Measurements from ENCODE around the gene SYT1. TPM values are rescaled to one million over a fixed set of nuclear protein-coding genes. Genes with fewer than 3 reads are reported as not detected.
"Not testable (repeated sequence)": the region's sequence is repeated elsewhere in the genome, so short reads cannot be mapped to it uniquely, and the experiment has no call there.

The SYT1 gene
- total RNA-seq, 1 experiment from 2014 or later: 15.8 TPM

DNA sequence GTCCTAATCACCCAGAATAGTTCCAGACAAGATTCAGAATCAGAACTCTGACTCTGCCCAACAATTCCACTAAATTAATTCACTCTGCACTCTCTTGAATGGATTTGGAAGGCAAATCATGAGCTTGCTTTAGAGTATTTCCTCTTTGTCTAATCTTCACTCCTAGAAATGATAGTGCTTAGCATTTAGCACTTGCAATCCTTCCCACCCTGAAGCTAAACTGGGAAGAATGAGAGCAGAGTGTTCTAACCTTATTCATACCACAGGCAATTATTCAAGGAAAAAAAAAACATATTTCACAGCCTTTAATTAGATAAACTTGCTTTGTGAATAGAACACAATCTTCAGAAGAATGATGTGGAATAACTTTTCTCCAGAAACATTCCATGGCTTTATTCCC lies 561.5 kb downstream of the SYT1 start:
- no peak overlapping the region for H3K4me3 Mint-ChIP-seq
- peaks cover 3% of the 10 kb centered on the region for H4K20me1 ChIP-seq (ENCODE audit: control insufficient read depth, insufficient read depth, insufficient read length)
- H3K4me1 ChIP-seq (ENCODE audit: insufficient read depth, low read length): no peaks in the 10 kb centered on the region
- H3K27ac ChIP-seq (ENCODE audit: insufficient read length, low read depth, low read length): no peak overlapping the region
- DNase-seq: no peak
- no peak overlapping the region for H4K8ac ChIP-seq (replicated peaks; ENCODE audit: insufficient read length, low read depth, low read length)
- H3K23me2 ChIP-seq (ENCODE audit: insufficient read length, low read depth, low read length, poor library complexity, severe bottlenecking): no peaks in the 10 kb centered on the region
- no peaks in the 10 kb centered on the region; a peak in 1 of 7 replicates for H3K36me3 Mint-ChIP-seq (ENCODE audit: insufficient read depth in 1 of 3, low read depth in 3 of 3)
- H3K9me3 ChIP-seq (ENCODE audit: control insufficient read depth, low read depth, low read length): no peaks in the 10 kb centered on the region
- H3K27ac Mint-ChIP-seq: no peak overlapping the region
- peaks cover 0 to 3% of the 10 kb centered on the region in 2 experiments; a peak in 1 of 5 replicates for H3K9me3 Mint-ChIP-seq
- no peaks in the 10 kb centered on the region for H3K79me2 ChIP-seq (ENCODE audit: insufficient read depth, low read length)
- H3K4me2 ChIP-seq (ENCODE audit: insufficient read depth, insufficient read length, low read length): no peak overlapping the region
- no peak overlapping the region for H3K23ac ChIP-seq (ENCODE audit: insufficient read length, low read depth, low read length)
- no peak overlapping the region for H3K9ac ChIP-seq (ENCODE audit: extremely low read depth, insufficient read length, low read length)
- no peak overlapping the region for H3K56ac ChIP-seq (ENCODE audit: insufficient read length, low read depth, low read length)
- no peak overlapping the region for H4K91ac ChIP-seq (ENCODE audit: insufficient read length, low read depth, low read length)
- no peak overlapping the region for H3K18ac ChIP-seq (ENCODE audit: insufficient read length, low read depth, low read length)
- no peak overlapping the region for H2BK20ac ChIP-seq (ENCODE audit: low read depth, low read length, poor library complexity, severe bottlenecking)
- H2BK5ac ChIP-seq (ENCODE audit: insufficient read length, low read length): no peak overlapping the region
- no peak overlapping the region for H4K5ac ChIP-seq (ENCODE audit: insufficient read length, low read depth, low read length)
- no peaks in the 10 kb centered on the region for H3K79me1 ChIP-seq (ENCODE audit: insufficient read depth, low read depth, low read length, poor library complexity, severe bottlenecking)
- no peak overlapping the region for H3K14ac ChIP-seq (ENCODE audit: insufficient read depth, low read length)
- no peak overlapping the region for H2BK120ac ChIP-seq (ENCODE audit: low read depth, low read length, poor library complexity, severe bottlenecking)
- H2AK5ac ChIP-seq (ENCODE audit: insufficient read length, low read length): no peak overlapping the region
- H2BK12ac ChIP-seq (ENCODE audit: insufficient read length, low read depth, low read length): no peak overlapping the region
- H3K27me3 Mint-ChIP-seq (ENCODE audit: low read depth): no peaks in the 10 kb centered on the region
- no peak overlapping the region for H2AFZ ChIP-seq (ENCODE audit: low read length)
- H3K4me1 Mint-ChIP-seq: peaks cover 16 to 22% of the 10 kb centered on the region in 2 experiments
- TF ChIP-seq, protein P1, sequence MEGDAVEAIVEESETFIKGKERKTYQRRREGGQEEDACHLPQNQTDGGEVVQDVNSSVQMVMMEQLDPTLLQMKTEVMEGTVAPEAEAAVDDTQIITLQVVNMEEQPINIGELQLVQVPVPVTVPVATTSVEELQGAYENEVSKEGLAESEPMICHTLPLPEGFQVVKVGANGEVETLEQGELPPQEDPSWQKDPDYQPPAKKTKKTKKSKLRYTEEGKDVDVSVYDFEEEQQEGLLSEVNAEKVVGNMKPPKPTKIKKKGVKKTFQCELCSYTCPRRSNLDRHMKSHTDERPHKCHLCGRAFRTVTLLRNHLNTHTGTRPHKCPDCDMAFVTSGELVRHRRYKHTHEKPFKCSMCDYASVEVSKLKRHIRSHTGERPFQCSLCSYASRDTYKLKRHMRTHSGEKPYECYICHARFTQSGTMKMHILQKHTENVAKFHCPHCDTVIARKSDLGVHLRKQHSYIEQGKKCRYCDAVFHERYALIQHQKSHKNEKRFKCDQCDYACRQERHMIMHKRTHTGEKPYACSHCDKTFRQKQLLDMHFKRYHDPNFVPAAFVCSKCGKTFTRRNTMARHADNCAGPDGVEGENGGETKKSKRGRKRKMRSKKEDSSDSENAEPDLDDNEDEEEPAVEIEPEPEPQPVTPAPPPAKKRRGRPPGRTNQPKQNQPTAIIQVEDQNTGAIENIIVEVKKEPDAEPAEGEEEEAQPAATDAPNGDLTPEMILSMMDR (conservative IDR thresholded peaks at IDR 0.05): no peak
- H3K27me3 ChIP-seq (ENCODE audit: insufficient read depth, low read length): no peaks in the 10 kb centered on the region
- H3T11ph ChIP-seq (ENCODE audit: low read length): no peak overlapping the region
- no peak overlapping the region for H3K4ac ChIP-seq (ENCODE audit: low read depth, low read length)
- H2BK15ac ChIP-seq (ENCODE audit: low read depth, low read length): no peak overlapping the region

DNA sequence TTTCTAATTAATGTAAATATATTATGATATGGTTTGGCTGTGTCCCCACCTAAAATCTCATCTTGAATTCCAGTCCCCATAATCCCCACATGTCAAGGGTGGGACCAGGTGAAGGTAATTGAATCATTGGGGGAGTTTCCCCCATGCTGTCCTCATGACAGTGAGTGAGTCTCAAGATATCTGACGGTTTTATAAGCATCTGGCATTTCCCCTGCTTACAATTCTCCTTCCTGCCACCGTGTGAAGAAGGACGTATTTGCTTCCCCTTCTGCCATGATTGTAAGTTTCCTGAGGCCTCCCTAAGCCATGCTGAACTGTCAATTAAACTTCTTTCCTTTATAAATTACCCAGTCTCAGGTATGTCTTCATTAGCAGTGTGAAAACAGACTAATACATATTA lies 562.2 kb downstream of the SYT1 start:
- H3K9me3 Mint-ChIP-seq; H2BK15ac ChIP-seq (ENCODE audit: low read depth, low read length); H3K23me2 ChIP-seq (ENCODE audit: insufficient read length, low read depth, low read length, poor library complexity, severe bottlenecking); H3K4me2 ChIP-seq (ENCODE audit: insufficient read depth, insufficient read length, low read length); H4K20me1 ChIP-seq (ENCODE audit: control insufficient read depth, insufficient read depth, insufficient read length); H3K4me1 ChIP-seq (ENCODE audit: insufficient read depth, low read length); H4K5ac ChIP-seq (ENCODE audit: insufficient read length, low read depth, low read length); H3K56ac ChIP-seq (ENCODE audit: insufficient read length, low read depth, low read length); H2BK12ac ChIP-seq (ENCODE audit: insufficient read length, low read depth, low read length); DNase-seq; H3K9me3 ChIP-seq (ENCODE audit: control insufficient read depth, low read depth, low read length); H3K4ac ChIP-seq (ENCODE audit: low read depth, low read length); H3K27ac ChIP-seq (ENCODE audit: insufficient read length, low read depth, low read length); H4K91ac ChIP-seq (ENCODE audit: insufficient read length, low read depth, low read length); H3T11ph ChIP-seq (ENCODE audit: low read length); H2BK120ac ChIP-seq (ENCODE audit: low read depth, low read length, poor library complexity, severe bottlenecking); H3K14ac ChIP-seq (ENCODE audit: insufficient read depth, low read length); H3K36me3 Mint-ChIP-seq (ENCODE audit: insufficient read depth in 1 of 3, low read depth in 3 of 3); H3K79me1 ChIP-seq (ENCODE audit: insufficient read depth, low read depth, low read length, poor library complexity, severe bottlenecking); H2AK5ac ChIP-seq (ENCODE audit: insufficient read length, low read length); H3K27me3 Mint-ChIP-seq (ENCODE audit: low read depth); H2BK20ac ChIP-seq (ENCODE audit: low read depth, low read length, poor library complexity, severe bottlenecking); H3K4me3 Mint-ChIP-seq; H3K27me3 ChIP-seq (ENCODE audit: insufficient read depth, low read length); H3K18ac ChIP-seq (ENCODE audit: insufficient read length, low read depth, low read length); H2BK5ac ChIP-seq (ENCODE audit: insufficient read length, low read length); H3K27ac Mint-ChIP-seq; H4K8ac ChIP-seq (replicated peaks; ENCODE audit: insufficient read length, low read depth, low read length); H2AFZ ChIP-seq (ENCODE audit: low read length); H3K79me2 ChIP-seq (ENCODE audit: insufficient read depth, low read length); H3K23ac ChIP-seq (ENCODE audit: insufficient read length, low read depth, low read length); H3K9ac ChIP-seq (ENCODE audit: extremely low read depth, insufficient read length, low read length): not testable (repeated sequence)
- peaks cover 16 to 20% of the 10 kb centered on the region in 2 experiments for H3K4me1 Mint-ChIP-seq
- no CpG with 5 or more reads among the region's 3 CpGs for WGBS (ENCODE audit: extremely low coverage, insufficient read length, low lambda C conversion rate)

All from H9 (cell line).